ENCODE measurements around the gene KCNJ5. TPM values are rescaled to one million over a fixed set of nuclear protein-coding genes. Genes with fewer than 3 reads are reported as not detected.

Gene KCNJ5
- total RNA-seq, 4 donors from 2014 or later, result 0.26 to 0.36 TPM; not detected in 2

GRCh38 chr11:128941573-128942271 lies 50.6 kb downstream of the KCNJ5 start:
- no peak for DNase-seq (ENCODE audit: low spot score in 2 of 2)
- peaks cover 56% of the 10 kb centered on the region for H3K4me1 ChIP-seq
- peak overlapping the region; percentile 42 for H3K4me3 ChIP-seq
- H3K36me3 ChIP-seq, result no peaks in the 10 kb centered on the region
- H3K27me3 ChIP-seq, result peaks cover 8% of the 10 kb centered on the region
- WGBS, result 58% methylated on average over 11 of the region's 14 CpGs
- no peaks in the 10 kb centered on the region for H3K9me3 ChIP-seq
- peak overlapping the region; percentile 89 for H3K27ac ChIP-seq
- TF ChIP-seq EP300 (IDR thresholded peaks at IDR 0.05) (no peak), POLR2A (IDR thresholded peaks at IDR 0.05) (no peak), POLR2AphosphoS5 (IDR thresholded peaks at IDR 0.05) (no peak), CTCF (IDR thresholded peaks at IDR 0.05) (no peak)

GRCh38 chr11:128942272-128942612 lies 51.1 kb downstream of the KCNJ5 start:
- DNase-seq (ENCODE audit: low spot score in 2 of 2), result no peak
- 41% methylated on average over 12 of the region's 13 CpGs for WGBS
- peaks cover 8% of the 10 kb centered on the region for H3K27me3 ChIP-seq
- no peaks in the 10 kb centered on the region for H3K36me3 ChIP-seq
- H3K27ac ChIP-seq, result peak overlapping the region; percentile 89
- H3K9me3 ChIP-seq, result no peaks in the 10 kb centered on the region
- peak overlapping the region; percentile 42 for H3K4me3 ChIP-seq
- no peak for TF ChIP-seq POLR2AphosphoS5 (IDR thresholded peaks at IDR 0.05)
- no peak for TF ChIP-seq POLR2A (IDR thresholded peaks at IDR 0.05)
- TF ChIP-seq EP300 (IDR thresholded peaks at IDR 0.05), result no peak
- no peak for TF ChIP-seq CTCF (IDR thresholded peaks at IDR 0.05)
- H3K4me1 ChIP-seq, result peaks cover 56% of the 10 kb centered on the region

GRCh38 chr11:128942817-128943427 lies 51.8 kb downstream of the KCNJ5 start, which contains the start of gene TP53AIP1:
TSS of gene TP53AIP1 (minus strand) at chr11:128942871. CDS start at chr11:128937818, 5,053 bp downstream.
- WGBS, result 67% methylated on average over 9 of the region's 21 CpGs
- no peaks in the 10 kb centered on the region for H3K9me3 ChIP-seq
- H3K27me3 ChIP-seq, result peaks cover 8% of the 10 kb centered on the region
- H3K4me1 ChIP-seq, result peaks cover 53% of the 10 kb centered on the region
- no peaks in the 10 kb centered on the region for H3K36me3 ChIP-seq
- H3K27ac ChIP-seq, result peak within 1 kb of the TSS; percentile 89
- TF ChIP-seq POLR2AphosphoS5 (IDR thresholded peaks at IDR 0.05) (no peak), POLR2A (IDR thresholded peaks at IDR 0.05) (no peak), EP300 (IDR thresholded peaks at IDR 0.05) (no peak), CTCF (IDR thresholded peaks at IDR 0.05) (no peak)
- no peak for DNase-seq (ENCODE audit: low spot score in 2 of 2)
- H3K4me3 ChIP-seq, result peak within 1 kb of the TSS; percentile 42

GRCh38 chr11:128943428-128943976 lies 52.3 kb downstream of the KCNJ5 start:
- 57% methylated on average over 16 of the region's 16 CpGs for WGBS
- Histone ChIP-seq H3K36me3 (no peaks in the 10 kb centered on the region), H3K27ac (no peak overlapping the region), H3K4me1 (peaks cover 47% of the 10 kb centered on the region), H3K27me3 (peaks cover 8% of the 10 kb centered on the region), H3K9me3 (no peaks in the 10 kb centered on the region), H3K4me3 (no peak overlapping the region)
- DNase-seq (ENCODE audit: low spot score in 2 of 2), result no peak
- TF ChIP-seq CTCF (IDR thresholded peaks at IDR 0.05) (no peak), EP300 (IDR thresholded peaks at IDR 0.05) (no peak), POLR2AphosphoS5 (IDR thresholded peaks at IDR 0.05) (no peak), POLR2A (IDR thresholded peaks at IDR 0.05) (no peak)

- DNase-seq (ENCODE audit: low spot score in 2 of 2), result no peak
- no peak for TF ChIP-seq CTCF (IDR thresholded peaks at IDR 0.05)
- TF ChIP-seq EP300 (IDR thresholded peaks at IDR 0.05), result no peak
- TF ChIP-seq POLR2A (IDR thresholded peaks at IDR 0.05), result no peak
- TF ChIP-seq POLR2AphosphoS5 (IDR thresholded peaks at IDR 0.05), result no peak
- no peak overlapping the region for H3K4me3 ChIP-seq
- H3K9me3 ChIP-seq, result no peaks in the 10 kb centered on the region
- H3K4me1 ChIP-seq, result peaks cover 24% of the 10 kb centered on the region
- peaks cover under 1% of the 10 kb centered on the region for H3K27me3 ChIP-seq
- WGBS, result 95% methylated on average over 2 of the region's 2 CpGs
- H3K36me3 ChIP-seq, result no peaks in the 10 kb centered on the region
- H3K27ac ChIP-seq, result no peak overlapping the region
These were observed 55.5 kb downstream of the KCNJ5 start for GRCh38 chr11:128946648-128947047.
